ENCODE measurements around the gene ASIC3.

GRCh38 chr7:151032936-151033863 is 15.1 kb upstream of the ASIC3 start:
- TF ChIP-seq CTCF (IDR thresholded peaks at IDR 0.05; ENCODE audit: low read length) (no peak), EZH2phosphoT487 (IDR thresholded peaks at IDR 0.05; ENCODE audit: low read length) (no peak)

Measured in MM.1S (cell line).